CD4-positive, alpha-beta T cell (primary cell): Measurements from ENCODE around the gene SLC25A19. TPM values are rescaled to one million over a fixed set of nuclear protein-coding genes. Genes with fewer than 3 reads are reported as not detected.

Experiments used
- ATAC-seq: fragments of 200-7000 bp; cut with Tn5 transposase; one replicate; pipeline ENCODE4 v1.10.0; 2022; ENCODE audit warnings: mild to moderate bottlenecking; ENCODE audit not compliant: poor library complexity
- CTCF ChIA-PET: fragments of 350-600 bp; sonication (Branson Sonifier 250); formaldehyde crosslinking; loops from one replicate; lab custom pipeline; 2021; ENCODE audit warnings: antibody characterized with exemption, inconsistent platforms; lab: Charles Lee
- POLR2A ChIA-PET: fragments of 350-600 bp; sonication (Branson Sonifier 250); formaldehyde crosslinking; loops from one replicate; lab custom pipeline; 2021; ENCODE audit warnings: antibody characterized with exemption, inconsistent platforms; lab: Charles Lee
- DNase-seq, 14 experiments: peaks; one replicate each; pipeline ENCODE4 v3.0.0-alpha.2; 2013 to 2020; ENCODE audit warnings: mixed read lengths in 2 of 14
- H3K27ac ChIP-seq, 2 donors: one replicate each; pipeline versions ENCODE4 v1.5.1 to v1.7.0; 2013; ENCODE audit warnings: low read length in 2 of 2, low read depth in 1 of 2, mild to moderate bottlenecking in 1 of 2
- H3K27me3 ChIP-seq, 2 experiments: 1 replicate in 1 of 2; 2 replicates in 1 of 2; pipeline versions ENCODE4 v1.6.1 to v1.7.0; 2013; ENCODE audit warnings: low read length in 2 of 2, control low read depth in 1 of 2, mild to moderate bottlenecking in 1 of 2, moderate library complexity in 1 of 2; ENCODE audit not compliant: insufficient read depth in 2 of 2, control insufficient read depth in 1 of 2
- H3K36me3 ChIP-seq: one replicate; pipeline ENCODE4 v1.6.1; 2013; ENCODE audit warnings: low read length, control low read depth; ENCODE audit not compliant: insufficient read depth
- H3K4me1 ChIP-seq: one replicate; pipeline ENCODE4 v1.6.1; 2013; ENCODE audit warnings: low read length, control low read depth; ENCODE audit not compliant: insufficient read depth
- H3K4me3 ChIP-seq: one replicate; pipeline ENCODE4 v1.5.1; 2013; ENCODE audit warnings: mild to moderate bottlenecking, low read length, moderate library complexity
- H3K9me3 ChIP-seq, 2 experiments: 1 replicate in 1 of 2; 2 replicates in 1 of 2; pipeline versions ENCODE4 v1.6.1 to v1.7.0; 2013; ENCODE audit warnings: low read length in 2 of 2, mild to moderate bottlenecking in 2 of 2, control low read depth in 1 of 2, moderate library complexity in 1 of 2; ENCODE audit not compliant: control insufficient read depth in 1 of 2, insufficient read depth in 1 of 2
- H3K27ac Mint-ChIP-seq: one replicate; pipeline ENCODE4 v1.8.0; 2020; ENCODE audit warnings: mixed read lengths
- H3K27me3 Mint-ChIP-seq: one replicate; pipeline ENCODE4 v1.8.0; 2021; ENCODE audit warnings: mixed read lengths
- H3K36me3 Mint-ChIP-seq: one replicate; pipeline ENCODE4 v1.8.0; 2021; ENCODE audit warnings: low read depth, mixed read lengths
- H3K4me1 Mint-ChIP-seq: one replicate; pipeline ENCODE4 v1.8.0; 2021; ENCODE audit warnings: low read depth, mixed read lengths
- H3K4me3 Mint-ChIP-seq: one replicate; pipeline ENCODE4 v1.8.0; 2020; ENCODE audit warnings: mild to moderate bottlenecking, mixed read lengths
- H3K9me3 Mint-ChIP-seq: one replicate; pipeline ENCODE4 v1.8.0; 2020; ENCODE audit warnings: mixed read lengths
- intact Hi-C, 2 experiments: fragments of 100-400 bp; cut with DNase I in 1 of 2; cut with micrococcal nuclease in 1 of 2; formaldehyde crosslinking; loops; one replicate each; pipeline versions ENCODE4 v1.15.1 to v1.9.0; 2023 to 2025; cut with DNase I, micrococcal nuclease
- total RNA-seq, 174 experiments: library from RNA in 2 of 174; stranded (reverse) in 2 of 174; gene quantifications; one replicate each; pipeline ENCODE4 v1.2.3 and lab custom pipeline; 2021 to 2026
- TF ChIP-seq, protein P1 (sequence below): fragments of 200-600 bp; IDR thresholded peaks from one replicate; pipeline ENCODE4 v1.8.0; 2022; ENCODE audit warnings: antibody characterized with exemption, mild to moderate bottlenecking

SLC25A19 gene
- total RNA-seq, 2 experiments from 2014 or later = 11.1 to 12.0 TPM

DNA sequence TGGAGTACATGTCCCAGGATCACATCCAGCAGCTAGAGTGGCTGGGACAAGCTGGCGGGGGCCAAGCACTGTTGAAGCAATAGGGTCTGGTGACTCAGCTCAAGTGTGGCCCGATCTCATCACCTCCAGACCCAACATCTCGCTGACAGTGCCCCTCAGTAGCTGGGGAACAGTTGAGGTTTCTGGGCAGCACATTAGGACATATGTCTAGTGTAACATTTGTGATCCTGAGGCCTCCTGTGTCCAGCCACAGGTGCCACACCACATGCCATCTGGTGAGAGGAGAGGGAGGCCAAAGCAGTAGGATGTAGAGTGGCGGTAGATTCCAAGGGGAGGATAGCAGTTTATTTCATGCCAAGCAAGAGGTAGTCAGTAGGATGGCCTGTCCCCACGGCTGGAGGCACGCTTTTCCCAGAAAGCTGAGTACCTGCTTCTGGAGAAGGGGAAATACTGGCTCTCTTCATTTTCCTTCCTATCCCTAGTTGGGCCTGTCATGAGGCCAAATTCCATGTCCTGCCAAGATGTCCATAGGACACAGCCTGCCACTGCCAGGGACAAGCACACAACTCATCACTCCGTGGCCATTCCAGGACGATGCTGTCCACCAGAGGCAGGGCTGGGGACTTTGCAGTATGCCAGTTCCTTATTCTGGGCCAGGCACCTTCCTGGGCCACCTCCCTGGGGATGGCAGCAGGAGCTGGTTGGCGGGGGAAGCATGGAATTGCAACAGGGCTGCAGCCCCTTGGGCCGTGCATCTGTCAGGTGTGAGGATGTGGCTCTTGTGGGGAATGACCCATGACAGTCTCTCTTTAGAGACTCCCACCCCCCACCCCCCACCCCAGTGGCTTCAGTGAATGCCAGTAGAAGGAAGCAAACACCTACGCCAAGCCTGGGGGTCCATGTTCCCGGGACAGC lies 51.9 kb downstream of the SLC25A19 start:
- H3K4me1 ChIP-seq = peaks cover 33% of the 10 kb centered on the region
- H3K27me3 Mint-ChIP-seq = no peaks in the 10 kb centered on the region
- CTCF ChIA-PET = no interaction called here
- TF ChIP-seq, protein P1, sequence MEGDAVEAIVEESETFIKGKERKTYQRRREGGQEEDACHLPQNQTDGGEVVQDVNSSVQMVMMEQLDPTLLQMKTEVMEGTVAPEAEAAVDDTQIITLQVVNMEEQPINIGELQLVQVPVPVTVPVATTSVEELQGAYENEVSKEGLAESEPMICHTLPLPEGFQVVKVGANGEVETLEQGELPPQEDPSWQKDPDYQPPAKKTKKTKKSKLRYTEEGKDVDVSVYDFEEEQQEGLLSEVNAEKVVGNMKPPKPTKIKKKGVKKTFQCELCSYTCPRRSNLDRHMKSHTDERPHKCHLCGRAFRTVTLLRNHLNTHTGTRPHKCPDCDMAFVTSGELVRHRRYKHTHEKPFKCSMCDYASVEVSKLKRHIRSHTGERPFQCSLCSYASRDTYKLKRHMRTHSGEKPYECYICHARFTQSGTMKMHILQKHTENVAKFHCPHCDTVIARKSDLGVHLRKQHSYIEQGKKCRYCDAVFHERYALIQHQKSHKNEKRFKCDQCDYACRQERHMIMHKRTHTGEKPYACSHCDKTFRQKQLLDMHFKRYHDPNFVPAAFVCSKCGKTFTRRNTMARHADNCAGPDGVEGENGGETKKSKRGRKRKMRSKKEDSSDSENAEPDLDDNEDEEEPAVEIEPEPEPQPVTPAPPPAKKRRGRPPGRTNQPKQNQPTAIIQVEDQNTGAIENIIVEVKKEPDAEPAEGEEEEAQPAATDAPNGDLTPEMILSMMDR = no peak
- no peak overlapping the region for H3K27ac ChIP-seq
- H3K27ac Mint-ChIP-seq = peak overlapping the region; percentile 15
- no peak overlapping the region for H3K4me3 ChIP-seq
- ATAC-seq (no peak), DNase-seq (no peak)
- H3K36me3 ChIP-seq = peaks cover 87% of the 10 kb centered on the region
- peaks cover 85% of the 10 kb centered on the region for H3K36me3 Mint-ChIP-seq
- no peaks in the 10 kb centered on the region for H3K27me3 ChIP-seq
- no peak overlapping the region for H3K4me3 Mint-ChIP-seq
- no peaks in the 10 kb centered on the region for H3K9me3 Mint-ChIP-seq
- POLR2A ChIA-PET = interaction anchor here (0.6 kb wide), 1 partner anchor 45 kb away, joined by 3 read pairs; no protein-coding TSS in a partner anchor
- intact Hi-C loops = loop anchor here (1.0 kb wide), 2 partner anchors 123 to 175 kb away; no protein-coding TSS in a partner anchor
- no peaks in the 10 kb centered on the region for H3K9me3 ChIP-seq
- H3K4me1 Mint-ChIP-seq = peaks cover 9% of the 10 kb centered on the region

GRCh38 chr17:75232786-75233185 lies 56.4 kb downstream of the SLC25A19 start:
- intact Hi-C loops = no loop called here
- DNase-seq = no peak
- Mint-ChIP-seq H3K27ac (no peak overlapping the region), H3K4me1 (no peaks in the 10 kb centered on the region), H3K9me3 (no peaks in the 10 kb centered on the region), H3K4me3 (no peak overlapping the region), H3K36me3 (peaks cover 83% of the 10 kb centered on the region), H3K27me3 (no peaks in the 10 kb centered on the region)
- ChIA-PET CTCF (no interaction called here), POLR2A (interaction anchor here (1.1 kb wide), 1 partner anchor 56 kb away, joined by 3 read pairs; the partner anchor contains the start of gene SLC25A19)
- ATAC-seq = no peak
- TF ChIP-seq, protein P1 = no peak
- no peaks in the 10 kb centered on the region for H3K9me3 ChIP-seq
- H3K4me1 ChIP-seq = no peaks in the 10 kb centered on the region
- peaks cover 81% of the 10 kb centered on the region for H3K36me3 ChIP-seq
- H3K4me3 ChIP-seq = no peak overlapping the region
- no peaks in the 10 kb centered on the region for H3K27me3 ChIP-seq
- H3K27ac ChIP-seq = no peak overlapping the region

GRCh38 chr17:75231741-75232464 lies 57.3 kb downstream of the SLC25A19 start:
- ATAC-seq = no peak
- Mint-ChIP-seq H3K4me3 (no peak overlapping the region), H3K27me3 (no peaks in the 10 kb centered on the region), H3K36me3 (peaks cover 79% of the 10 kb centered on the region), H3K4me1 (no peaks in the 10 kb centered on the region), H3K27ac (no peak overlapping the region), H3K9me3 (no peaks in the 10 kb centered on the region)
- POLR2A ChIA-PET = no interaction called here
- no peak for DNase-seq
- no peaks in the 10 kb centered on the region for H3K9me3 ChIP-seq
- no peaks in the 10 kb centered on the region for H3K27me3 ChIP-seq
- intact Hi-C loops = no loop called here
- no peak overlapping the region for H3K27ac ChIP-seq
- no peaks in the 10 kb centered on the region for H3K4me1 ChIP-seq
- CTCF ChIA-PET = interaction anchor here (1.4 kb wide), 1 partner anchor 23 kb away, joined by 4 read pairs; no protein-coding TSS in a partner anchor
- TF ChIP-seq, protein P1 = no peak
- H3K36me3 ChIP-seq = peaks cover 79% of the 10 kb centered on the region
- H3K4me3 ChIP-seq = no peak overlapping the region
